ENCODE data around the gene BHLHE23.

Gene BHLHE23

DNA sequence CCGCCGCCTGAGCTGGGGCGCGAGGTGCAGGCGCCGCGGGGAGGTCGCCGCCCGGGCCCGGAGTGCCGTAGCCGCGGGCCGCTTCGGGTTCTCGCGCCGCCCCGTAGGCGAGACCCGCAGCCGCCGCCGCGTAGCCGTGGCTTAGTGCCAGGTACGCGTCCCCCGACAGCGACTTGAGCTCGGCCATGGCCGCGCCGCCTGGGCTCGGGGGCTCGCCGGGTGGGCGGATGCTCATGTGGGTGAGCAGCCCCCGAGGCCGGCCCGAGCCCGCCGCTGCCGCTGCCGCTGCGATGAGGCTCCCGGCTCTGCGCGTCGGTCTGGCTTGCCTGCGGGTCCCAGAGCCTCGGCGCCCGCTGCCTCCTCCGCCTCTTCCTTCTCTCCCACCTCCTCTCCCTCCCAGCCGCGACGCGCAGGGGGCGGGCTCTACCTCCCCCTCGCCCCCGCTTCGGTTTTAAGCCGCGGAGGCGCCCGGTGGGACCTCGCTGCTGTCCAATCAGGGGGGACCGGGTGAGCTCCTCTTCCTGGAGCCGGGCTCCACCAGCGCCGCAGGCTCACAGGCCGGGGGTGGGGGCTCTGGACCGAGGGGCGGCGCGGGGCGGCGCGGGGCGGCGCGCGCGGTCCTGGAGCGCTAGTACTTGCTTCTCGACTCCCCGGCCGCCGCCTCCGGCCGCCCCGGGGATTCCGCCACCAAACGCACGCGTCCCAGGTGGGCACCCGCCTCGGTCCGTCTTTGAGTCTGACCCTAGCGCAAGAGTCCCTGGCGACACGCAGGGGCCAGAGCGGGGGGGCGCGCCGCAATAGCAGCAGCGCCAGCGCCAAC lies at the start of gene BHLHE23:
TSS of gene BHLHE23 (minus strand) at position 425 of the 820 bp plus-strand sequence. CDS start at position 235, 190 bp downstream.
- DNase-seq, result no peak

- no peak for DNase-seq
Measured at GRCh38 chr20:63055575-63056235, 48.9 kb upstream of the BHLHE23 start.

- no peak for DNase-seq
Measured at GRCh38 chr20:63054681-63055240, 48.0 kb upstream of the BHLHE23 start.

DNA sequence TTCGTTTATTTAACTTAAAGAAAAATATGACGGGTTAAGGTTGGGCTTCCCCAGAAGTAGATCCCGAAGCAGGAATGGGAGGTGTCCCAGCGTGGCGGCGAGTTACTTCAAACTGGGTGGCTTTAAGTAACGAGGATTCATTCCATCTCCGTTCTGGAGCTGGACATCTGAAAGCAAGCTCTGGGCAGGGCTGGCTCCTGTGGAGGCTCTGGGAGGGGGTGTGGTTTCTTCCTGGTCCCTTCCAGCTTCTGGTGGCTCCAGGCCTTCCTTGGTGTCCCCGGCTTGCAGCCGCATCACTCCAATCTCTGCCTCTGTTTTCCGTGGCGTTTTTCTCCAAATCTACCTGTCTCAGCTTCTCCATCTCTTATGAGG lies 47.3 kb upstream of the BHLHE23 start:
- no peak for DNase-seq

DNA sequence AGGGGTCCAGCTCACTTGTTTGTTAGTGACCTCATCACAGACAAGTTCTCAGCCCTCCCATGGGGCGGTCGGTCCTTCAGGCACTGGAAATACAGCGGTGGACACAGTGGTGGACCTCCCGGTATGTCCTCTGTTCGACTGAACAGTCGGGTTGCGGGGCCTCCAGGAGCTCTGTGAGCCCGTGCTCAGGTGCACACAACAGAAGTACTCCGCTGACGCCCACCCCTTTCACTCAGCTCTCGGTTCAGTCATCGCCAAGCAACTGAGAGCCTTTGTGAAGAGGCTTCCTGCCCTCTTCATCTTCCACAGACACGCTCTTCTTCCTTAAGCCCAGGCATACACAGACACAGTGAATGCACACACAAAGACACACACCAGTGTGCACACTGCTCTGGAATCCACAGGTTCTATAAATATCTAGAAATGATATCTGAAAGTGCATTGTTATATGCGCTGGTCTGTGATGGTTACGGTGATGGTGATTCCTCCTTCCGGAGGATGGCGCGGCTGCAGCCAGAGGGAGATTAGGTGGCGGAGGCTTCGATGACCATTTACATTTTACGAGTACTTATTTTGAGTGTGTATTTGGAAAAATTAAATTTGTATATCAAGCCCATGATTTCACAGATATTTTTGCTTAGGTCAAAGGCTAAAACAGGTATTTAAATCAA lies 46.8 kb upstream of the BHLHE23 start:
- no peak for DNase-seq

- DNase-seq, result no peak
Measured at GRCh38 chr20:63052571-63053431, 46.0 kb upstream of the BHLHE23 start.

DNA sequence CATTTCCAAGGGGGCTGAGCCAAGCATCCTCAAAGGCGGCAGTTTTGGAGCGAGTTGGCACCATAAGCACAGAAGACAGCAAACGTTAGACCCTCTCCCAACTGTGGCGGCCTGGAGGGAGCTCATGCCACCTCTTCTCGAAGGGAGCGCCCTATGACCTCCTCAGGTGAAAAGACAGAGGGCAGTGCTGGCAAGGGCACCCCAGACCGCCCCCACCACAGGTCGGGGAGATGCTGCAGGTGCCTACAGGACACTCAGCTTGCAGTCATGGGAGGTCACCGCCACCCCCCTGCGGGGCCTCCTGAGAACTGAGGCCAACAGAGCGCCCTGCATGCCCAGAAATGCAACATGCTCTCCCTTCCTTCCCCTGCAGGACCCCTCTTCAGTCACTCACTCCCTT lies 45.1 kb upstream of the BHLHE23 start:
- no peak for DNase-seq

DNA sequence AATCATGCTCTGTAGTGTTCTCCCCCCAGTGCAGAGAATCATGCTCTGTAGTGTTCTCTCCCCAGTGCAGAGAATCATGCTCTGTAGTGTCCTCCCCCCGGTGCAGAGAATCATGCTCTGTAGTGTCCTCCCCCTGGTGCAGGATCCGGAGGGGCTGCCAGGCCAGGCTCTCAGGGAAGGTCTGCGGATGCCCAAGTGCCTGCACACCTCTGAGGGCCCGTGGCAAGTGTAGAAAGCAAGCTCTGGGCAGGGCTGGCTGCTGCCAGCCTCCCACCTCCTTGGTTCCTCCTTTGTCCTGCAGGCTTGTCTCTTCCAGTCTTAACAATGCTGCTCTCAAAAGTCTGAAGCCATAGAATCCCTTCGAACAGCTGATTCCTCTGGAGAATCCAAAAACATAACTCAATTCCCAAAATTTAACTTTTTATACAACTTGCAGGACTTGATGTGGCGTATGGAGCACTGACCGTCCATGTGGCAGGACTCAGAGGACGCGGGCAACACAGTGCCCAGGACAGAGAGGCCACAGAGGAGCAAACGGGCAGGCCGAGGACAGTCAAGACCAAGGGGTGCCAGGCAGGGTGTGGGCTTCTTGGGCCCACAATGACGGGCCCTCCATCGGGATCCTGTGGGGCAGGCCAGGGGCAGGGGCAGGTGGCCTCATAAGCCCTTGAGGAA lies 44.6 kb upstream of the BHLHE23 start:
- DNase-seq, result no peak

DNA sequence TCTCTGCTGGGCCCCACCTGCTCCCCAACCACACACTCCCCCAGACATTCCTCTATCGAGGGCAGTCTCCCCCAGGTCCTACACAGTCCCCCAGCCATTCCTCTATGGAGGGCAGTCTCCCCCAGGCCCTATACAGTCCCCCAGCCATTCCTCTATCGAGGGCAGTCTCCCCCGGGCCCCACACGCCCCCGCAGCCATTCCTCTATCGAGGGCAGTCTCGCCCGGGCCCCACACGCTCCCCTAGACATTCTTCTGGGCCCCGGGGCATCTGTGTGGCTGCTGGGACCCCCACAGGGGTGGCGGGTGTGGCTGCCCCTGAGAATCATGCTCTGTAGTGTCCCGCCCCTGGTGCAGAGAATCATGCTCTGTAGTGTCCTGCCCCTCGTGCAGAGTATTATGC lies 43.6 kb upstream of the BHLHE23 start:
- no peak for DNase-seq

DNA sequence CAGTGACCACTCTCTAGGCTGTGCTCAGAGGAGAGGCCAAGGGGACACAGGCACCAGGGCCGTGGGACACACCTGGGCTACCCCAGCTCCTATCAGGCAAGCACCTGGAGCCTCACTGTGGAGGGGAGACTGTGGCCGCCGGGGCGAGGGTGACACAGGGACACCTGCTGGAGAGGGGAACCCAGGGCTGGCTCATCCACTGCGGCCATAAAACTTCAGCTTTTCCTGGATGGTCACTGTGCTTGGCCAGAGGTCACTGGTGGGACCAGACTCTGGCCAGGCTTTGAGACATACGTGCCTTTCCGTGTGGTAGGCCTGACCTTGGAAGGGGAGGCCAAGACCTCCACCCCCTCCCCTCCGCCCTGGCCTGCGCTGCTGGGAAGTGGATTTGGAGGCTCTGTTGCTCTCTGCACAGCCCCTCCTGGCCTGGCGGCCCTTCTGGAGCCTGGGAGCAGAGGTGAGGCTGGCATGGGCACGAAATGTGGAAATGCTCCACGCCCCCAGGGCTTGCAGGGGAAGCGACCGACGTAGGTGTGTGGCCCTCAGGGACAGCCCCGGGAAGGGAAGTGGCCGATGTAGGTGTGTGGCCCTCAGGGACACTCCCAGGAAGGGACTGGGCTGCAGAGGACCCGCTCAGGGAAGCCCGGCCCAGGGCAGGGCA lies 42.9 kb upstream of the BHLHE23 start:
- no peak for DNase-seq

GRCh38 chr20:63049191-63049518 lies 42.4 kb upstream of the BHLHE23 start:
- no peak for DNase-seq

GRCh38 chr20:63048516-63049190 lies 41.9 kb upstream of the BHLHE23 start:
- DNase-seq, result no peak

GRCh38 chr20:63047946-63048345 lies 41.2 kb upstream of the BHLHE23 start:
- DNase-seq, result no peak

DNA sequence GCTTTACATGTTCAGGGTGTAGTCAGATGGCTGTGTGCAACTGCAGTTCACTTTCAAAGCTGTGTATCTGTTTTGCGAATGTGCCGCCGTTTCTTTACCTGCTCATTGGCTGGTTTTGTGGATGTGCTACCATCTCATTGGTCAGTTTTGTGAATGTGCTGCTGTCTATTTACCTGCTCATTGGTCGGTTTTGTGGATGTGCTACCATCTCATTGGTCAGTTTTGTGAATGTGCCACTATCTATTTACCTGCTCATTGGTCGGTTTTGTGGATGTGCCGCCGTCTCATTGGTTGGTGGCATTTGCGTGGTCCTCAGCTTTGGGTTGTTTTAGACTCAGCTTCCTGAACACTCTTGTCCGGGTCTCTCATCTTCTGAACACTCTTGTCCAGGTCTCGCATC lies 40.5 kb upstream of the BHLHE23 start:
- no peak for DNase-seq

DNA sequence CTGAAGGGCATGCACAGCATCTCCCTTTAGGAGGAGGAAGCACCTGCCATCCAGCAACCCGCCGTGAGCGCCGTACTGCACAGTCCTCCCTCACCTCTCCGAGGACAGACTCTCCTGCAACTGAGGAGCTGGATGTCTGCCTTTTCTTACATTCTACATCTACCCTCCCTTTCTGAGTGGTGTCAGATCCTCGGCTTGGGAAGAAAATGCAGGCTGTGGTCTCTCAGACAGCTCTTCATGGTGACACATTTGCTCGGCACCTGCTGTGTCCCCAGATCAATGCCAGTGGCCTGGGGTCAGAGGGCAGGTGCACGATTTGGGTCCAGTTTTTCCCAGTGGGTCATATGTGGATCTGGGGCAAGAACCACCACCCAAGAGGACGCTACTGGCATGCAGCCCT lies 40.1 kb upstream of the BHLHE23 start:
- no peak for DNase-seq

GRCh38 chr20:63045991-63046390 lies 39.2 kb upstream of the BHLHE23 start:
- no peak for DNase-seq

DNA sequence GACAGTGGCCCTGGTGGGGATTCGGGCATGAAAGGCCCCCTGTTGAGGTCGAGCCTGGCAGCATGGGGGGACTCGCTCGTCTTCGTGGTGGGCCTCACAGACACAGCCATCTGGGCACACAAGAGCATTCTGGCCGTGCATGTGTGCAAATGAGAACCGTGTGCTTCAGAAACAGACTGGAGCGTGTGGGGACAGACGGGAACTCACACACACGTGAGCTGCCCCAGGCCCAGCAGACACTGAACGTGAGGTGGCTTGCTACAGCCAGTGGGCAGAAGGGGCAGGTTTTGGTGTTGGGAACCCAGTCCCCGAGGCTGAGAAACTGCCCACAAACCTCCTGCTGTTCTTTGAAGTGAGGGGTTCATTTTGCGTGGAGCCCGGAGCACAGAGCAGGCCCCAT lies 38.6 kb upstream of the BHLHE23 start:
- no peak for DNase-seq

- no peak for DNase-seq
Measured at GRCh38 chr20:63044605-63045004, 37.8 kb upstream of the BHLHE23 start.

DNA sequence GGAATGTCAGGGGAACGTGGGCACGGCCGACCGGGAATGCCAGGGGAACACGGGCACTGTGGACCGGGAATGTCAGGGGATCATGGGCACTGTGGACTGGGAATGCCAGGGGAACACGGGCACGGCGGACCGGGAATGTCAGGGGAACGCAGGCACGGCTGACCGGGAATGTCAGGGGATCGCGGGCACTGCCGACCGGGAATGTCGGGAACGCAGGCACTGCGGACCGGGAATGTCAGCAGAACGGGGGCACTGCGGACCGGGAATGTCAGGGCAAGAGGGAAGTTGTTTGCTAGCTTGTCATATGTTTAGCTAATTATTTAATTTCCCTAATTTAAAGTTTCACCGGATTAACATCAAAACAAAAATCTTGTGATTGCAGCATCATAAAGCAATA lies 37.4 kb upstream of the BHLHE23 start:
- no peak for DNase-seq

DNA sequence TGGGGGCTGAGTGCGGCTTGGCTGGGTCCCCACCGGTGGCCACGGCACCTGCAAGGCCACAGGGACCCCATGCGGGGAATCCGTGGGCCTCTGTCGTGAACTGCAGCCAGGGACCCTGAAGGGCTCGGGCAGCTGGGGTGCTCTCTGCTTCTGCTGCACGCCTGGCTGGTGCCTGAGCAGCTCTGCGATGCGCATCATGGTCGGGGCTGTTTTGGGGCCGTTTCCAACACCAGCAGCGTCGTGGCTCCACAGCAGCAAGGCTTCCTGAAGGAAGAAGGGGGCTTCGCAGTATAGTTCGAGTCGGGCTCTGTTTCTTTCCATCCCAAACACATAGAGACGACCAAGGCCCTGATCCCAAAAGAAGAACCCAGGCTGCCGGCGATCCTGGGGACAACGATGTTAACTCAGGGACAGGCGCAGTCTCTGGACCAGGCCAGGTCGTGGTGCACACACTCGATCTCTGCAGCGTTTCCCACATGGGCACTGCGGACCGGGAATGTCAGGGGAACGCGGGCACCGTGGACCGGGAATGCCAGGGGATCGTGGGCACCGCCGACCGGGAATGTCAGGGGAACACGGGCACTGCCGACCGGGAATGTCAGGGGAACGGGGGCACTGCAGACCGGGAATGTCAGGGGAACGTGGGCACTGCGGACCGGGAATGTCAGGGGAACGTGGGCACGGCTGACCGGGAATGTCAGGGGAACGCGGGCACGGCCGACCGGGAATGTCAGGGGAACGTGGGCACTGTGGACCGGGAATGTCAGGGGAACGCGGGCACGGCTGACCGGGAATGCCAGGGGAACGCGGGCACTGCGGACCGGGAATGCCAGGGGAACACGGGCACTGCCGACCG lies 36.8 kb upstream of the BHLHE23 start:
- DNase-seq, result no peak

Data from NCI-H146 (cell line).